ENCODE results near the gene GTF2I.
"Not testable (repeated sequence)": the region's sequence is repeated elsewhere in the genome, so short reads cannot be mapped to it uniquely, and the experiment has no call there.

DNA sequence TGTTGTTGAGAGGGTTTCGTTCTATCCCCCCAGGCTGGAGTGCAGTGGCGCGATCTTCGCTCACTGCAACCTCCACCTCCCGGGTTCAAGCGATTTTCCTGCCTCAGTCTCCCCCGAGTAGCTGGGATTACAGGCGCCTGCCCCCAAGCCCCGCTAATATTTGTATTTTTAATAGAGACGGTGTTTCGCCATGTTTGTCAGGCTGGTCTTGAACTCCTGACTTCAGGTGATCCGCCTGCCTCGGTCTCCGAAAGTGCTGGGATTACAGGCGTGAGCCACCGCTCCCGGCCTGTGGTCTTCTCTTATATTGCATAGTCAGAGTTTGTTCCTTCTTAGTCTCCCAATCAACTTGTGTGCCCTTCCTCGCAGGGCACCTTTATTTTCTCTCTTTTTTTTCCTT is 2.7 kb downstream of the GTF2I start:
- TF ChIP-seq POLR2A (IDR thresholded peaks at IDR 0.05): not testable (repeated sequence)
- TF ChIP-seq, protein P1, sequence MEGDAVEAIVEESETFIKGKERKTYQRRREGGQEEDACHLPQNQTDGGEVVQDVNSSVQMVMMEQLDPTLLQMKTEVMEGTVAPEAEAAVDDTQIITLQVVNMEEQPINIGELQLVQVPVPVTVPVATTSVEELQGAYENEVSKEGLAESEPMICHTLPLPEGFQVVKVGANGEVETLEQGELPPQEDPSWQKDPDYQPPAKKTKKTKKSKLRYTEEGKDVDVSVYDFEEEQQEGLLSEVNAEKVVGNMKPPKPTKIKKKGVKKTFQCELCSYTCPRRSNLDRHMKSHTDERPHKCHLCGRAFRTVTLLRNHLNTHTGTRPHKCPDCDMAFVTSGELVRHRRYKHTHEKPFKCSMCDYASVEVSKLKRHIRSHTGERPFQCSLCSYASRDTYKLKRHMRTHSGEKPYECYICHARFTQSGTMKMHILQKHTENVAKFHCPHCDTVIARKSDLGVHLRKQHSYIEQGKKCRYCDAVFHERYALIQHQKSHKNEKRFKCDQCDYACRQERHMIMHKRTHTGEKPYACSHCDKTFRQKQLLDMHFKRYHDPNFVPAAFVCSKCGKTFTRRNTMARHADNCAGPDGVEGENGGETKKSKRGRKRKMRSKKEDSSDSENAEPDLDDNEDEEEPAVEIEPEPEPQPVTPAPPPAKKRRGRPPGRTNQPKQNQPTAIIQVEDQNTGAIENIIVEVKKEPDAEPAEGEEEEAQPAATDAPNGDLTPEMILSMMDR (IDR thresholded peaks at IDR 0.05): not testable (repeated sequence)

All from lower leg skin (tissue), 3 donors.